Panc1 (cell line): ENCODE data around the gene CDC26. TPM values are rescaled to one million over a fixed set of nuclear protein-coding genes. Genes with fewer than 3 reads are reported as not detected.

ENCODE experiments used
- ATAC-seq: fragments of 200-7000 bp; cut with Tn5 transposase; 2 replicates; pipeline ENCODE4 v1.9.1; 2020; ENCODE audit warnings: mild to moderate bottlenecking, moderate library complexity
- BruUV-seq: library from RNA; stranded (reverse); fragments of 400-500 nt; replicated peaks from 2 replicates; lab custom pipeline; 2021; lab: Mats Ljungman, UMichigan
- CTCF ChIA-PET: fragments of 300-600 bp; sonication (Branson Sonifier 250); formaldehyde crosslinking; loops from one replicate; lab custom pipeline; 2022; ENCODE audit warnings: antibody characterized with exemption; lab: Charles Lee
- POLR2A ChIA-PET: fragments of 300-600 bp; sonication (Branson Sonifier 250); formaldehyde crosslinking; loops from one replicate; lab custom pipeline; 2022; ENCODE audit warnings: antibody characterized with exemption; lab: Charles Lee
- DNase-seq: peaks from one replicate; pipeline ENCODE4 v3.0.0-alpha.2; 2010; ENCODE audit warnings: low read depth, low spot score
- H3K27ac ChIP-seq: 2 replicates; pipeline ENCODE4 v1.5.1; 2011; ENCODE audit warnings: mild to moderate bottlenecking, low read length, inconsistent platforms
- H3K27me3 ChIP-seq: fragments of 200-500 bp; sonication (Bioruptor generic); 2 replicates; pipeline ENCODE4 v1.6.0; 2014; ENCODE audit warnings: low read length, inconsistent platforms; ENCODE audit not compliant: control insufficient read depth, insufficient read depth
- H3K36me3 ChIP-seq: fragments of 200-500 bp; sonication (Bioruptor generic); 2 replicates; pipeline ENCODE4 v1.5.1; 2014; ENCODE audit warnings: inconsistent platforms, mild to moderate bottlenecking, low read length, moderate library complexity; ENCODE audit not compliant: control insufficient read depth, insufficient read depth
- H3K4me1 ChIP-seq: 2 replicates; pipeline ENCODE4 v1.5.1; 2011; ENCODE audit warnings: inconsistent platforms, mild to moderate bottlenecking, low read length, moderate library complexity; ENCODE audit not compliant: control insufficient read depth, insufficient read depth
- H3K4me3 ChIP-seq, 2 experiments: 2 replicates each; pipeline ENCODE4 v1.5.1; 2011 to 2012; ENCODE audit warnings: low read depth in 2 of 2, low read length in 2 of 2, mild to moderate bottlenecking in 2 of 2, inconsistent platforms in 1 of 2, moderate library complexity in 1 of 2
- H3K9me3 ChIP-seq: fragments of 200-500 bp; sonication (Bioruptor generic); 2 replicates; pipeline ENCODE4 v1.5.1; 2014; ENCODE audit warnings: low read depth, mild to moderate bottlenecking, inconsistent platforms, low read length, moderate library complexity; ENCODE audit not compliant: control insufficient read depth, insufficient read depth
- POLR2AphosphoS5 ChIP-seq: IDR thresholded peaks from 2 replicates; pipeline ENCODE4 v1.6.1; 2012; ENCODE audit warnings: mild to moderate bottlenecking, low read depth, low read length, moderate library complexity
- SIN3A ChIP-seq: IDR thresholded peaks from 2 replicates; pipeline ENCODE4 v1.6.1; 2012; ENCODE audit warnings: low read depth, mild to moderate bottlenecking, low read length, moderate library complexity, borderline replicate concordance; ENCODE audit not compliant: insufficient read depth
- TCF7L2 ChIP-seq: IDR thresholded peaks from 2 replicates; pipeline ENCODE4 v1.6.1; 2011; ENCODE audit warnings: mild to moderate bottlenecking, low read depth, low read length, inconsistent platforms
- in situ Hi-C: cut with HindIII; loops from 2 replicates; pipeline ENCODE4 v1.10.0; 2016; ENCODE audit warnings: low sequenced_read_pairs, low pct_unique_long_range_greater_than_20kb
- intact Hi-C: fragments of 100-400 bp; cut with micrococcal nuclease; formaldehyde crosslinking; loops from one replicate; pipeline ENCODE4 v1.10.0; 2022; ENCODE audit not compliant: unreplicated experiment
- total RNA-seq: library from RNA; stranded (reverse); gene quantifications from one replicate; pipeline ENCODE4 v1.2.1, GENCODE V29; 2021; ENCODE audit not compliant: unreplicated experiment
- TF ChIP-seq, protein P1 (sequence below), 2 experiments: IDR thresholded peaks; 2 replicates each; pipeline ENCODE4 v1.6.1; 2011 to 2012; ENCODE audit warnings: low read depth in 2 of 2, control low read depth in 1 of 2, low read length in 1 of 2, mild to moderate bottlenecking in 1 of 2, moderate library complexity in 1 of 2; ENCODE audit not compliant: insufficient read depth in 1 of 2
- TF ChIP-seq, protein P2 (sequence below): fragments of 450-650 bp; IDR thresholded peaks from 2 replicates; pipeline ENCODE4 v1.5.1; 2017; ENCODE audit warnings: mild to moderate bottlenecking

CDC26 gene
- total RNA-seq, 1 experiment from 2014 or later, result 19.4 TPM

DNA sequence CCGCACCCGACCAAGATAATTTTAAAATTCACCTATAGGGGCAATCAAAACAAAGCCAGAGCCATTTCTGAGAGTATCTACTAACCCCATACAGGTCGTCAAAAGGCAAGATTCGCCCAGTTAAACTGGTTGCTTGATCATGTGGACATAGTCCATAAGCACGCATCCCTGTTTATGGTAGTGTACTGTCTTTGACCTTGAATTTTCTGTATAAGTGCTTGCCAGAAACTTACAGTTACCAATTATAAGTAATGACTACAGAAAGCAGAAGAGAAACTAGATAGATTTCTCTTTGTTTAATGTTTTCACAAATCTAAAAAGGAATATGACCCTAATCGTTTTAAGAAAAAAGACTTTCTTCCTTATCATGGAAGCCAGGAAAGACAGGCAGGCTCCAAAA lies 28.4 kb downstream of the CDC26 start:
- no peak for DNase-seq
- CTCF ChIA-PET, result no interaction called here

DNA sequence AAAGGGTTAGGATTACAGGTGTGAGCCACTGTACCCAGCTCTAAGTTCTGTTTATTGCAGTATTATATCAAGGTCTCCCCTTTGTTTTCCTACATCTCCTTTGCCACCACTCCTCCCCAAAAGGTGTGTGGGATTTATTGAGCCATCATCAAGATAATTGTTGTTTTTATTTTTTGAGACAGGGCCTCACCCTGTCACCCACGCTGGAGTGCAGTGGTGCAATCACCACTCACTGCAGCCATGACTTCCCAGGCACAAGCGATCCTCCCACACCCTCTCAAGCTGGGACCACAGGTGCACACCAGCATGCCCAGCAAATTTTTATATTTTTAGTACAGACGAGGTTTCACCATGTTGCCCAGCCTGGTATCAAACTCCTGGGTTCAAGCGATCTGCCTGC lies 29.5 kb downstream of the CDC26 start:
- intact Hi-C loops, result no loop called here
- H3K9me3 ChIP-seq, result no peaks in the 10 kb centered on the region
- BruUV-seq, result no TSS peak
- no peaks in the 10 kb centered on the region for H3K36me3 ChIP-seq
- in situ Hi-C loops, result no loop called here
- no peak overlapping the region for H3K27ac ChIP-seq
- ATAC-seq, result no peak
- CTCF ChIA-PET, result no interaction called here
- TF ChIP-seq SIN3A (no peak), POLR2AphosphoS5 (no peak), TCF7L2 (no peak)
- TF ChIP-seq, protein P1, sequence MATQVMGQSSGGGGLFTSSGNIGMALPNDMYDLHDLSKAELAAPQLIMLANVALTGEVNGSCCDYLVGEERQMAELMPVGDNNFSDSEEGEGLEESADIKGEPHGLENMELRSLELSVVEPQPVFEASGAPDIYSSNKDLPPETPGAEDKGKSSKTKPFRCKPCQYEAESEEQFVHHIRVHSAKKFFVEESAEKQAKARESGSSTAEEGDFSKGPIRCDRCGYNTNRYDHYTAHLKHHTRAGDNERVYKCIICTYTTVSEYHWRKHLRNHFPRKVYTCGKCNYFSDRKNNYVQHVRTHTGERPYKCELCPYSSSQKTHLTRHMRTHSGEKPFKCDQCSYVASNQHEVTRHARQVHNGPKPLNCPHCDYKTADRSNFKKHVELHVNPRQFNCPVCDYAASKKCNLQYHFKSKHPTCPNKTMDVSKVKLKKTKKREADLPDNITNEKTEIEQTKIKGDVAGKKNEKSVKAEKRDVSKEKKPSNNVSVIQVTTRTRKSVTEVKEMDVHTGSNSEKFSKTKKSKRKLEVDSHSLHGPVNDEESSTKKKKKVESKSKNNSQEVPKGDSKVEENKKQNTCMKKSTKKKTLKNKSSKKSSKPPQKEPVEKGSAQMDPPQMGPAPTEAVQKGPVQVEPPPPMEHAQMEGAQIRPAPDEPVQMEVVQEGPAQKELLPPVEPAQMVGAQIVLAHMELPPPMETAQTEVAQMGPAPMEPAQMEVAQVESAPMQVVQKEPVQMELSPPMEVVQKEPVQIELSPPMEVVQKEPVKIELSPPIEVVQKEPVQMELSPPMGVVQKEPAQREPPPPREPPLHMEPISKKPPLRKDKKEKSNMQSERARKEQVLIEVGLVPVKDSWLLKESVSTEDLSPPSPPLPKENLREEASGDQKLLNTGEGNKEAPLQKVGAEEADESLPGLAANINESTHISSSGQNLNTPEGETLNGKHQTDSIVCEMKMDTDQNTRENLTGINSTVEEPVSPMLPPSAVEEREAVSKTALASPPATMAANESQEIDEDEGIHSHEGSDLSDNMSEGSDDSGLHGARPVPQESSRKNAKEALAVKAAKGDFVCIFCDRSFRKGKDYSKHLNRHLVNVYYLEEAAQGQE (IDR thresholded peaks at IDR 0.05; ENCODE audit: insufficient read depth in 1 of 2, low read depth in 2 of 2, low read length in 1 of 2), result no peak
- TF ChIP-seq, protein P2, sequence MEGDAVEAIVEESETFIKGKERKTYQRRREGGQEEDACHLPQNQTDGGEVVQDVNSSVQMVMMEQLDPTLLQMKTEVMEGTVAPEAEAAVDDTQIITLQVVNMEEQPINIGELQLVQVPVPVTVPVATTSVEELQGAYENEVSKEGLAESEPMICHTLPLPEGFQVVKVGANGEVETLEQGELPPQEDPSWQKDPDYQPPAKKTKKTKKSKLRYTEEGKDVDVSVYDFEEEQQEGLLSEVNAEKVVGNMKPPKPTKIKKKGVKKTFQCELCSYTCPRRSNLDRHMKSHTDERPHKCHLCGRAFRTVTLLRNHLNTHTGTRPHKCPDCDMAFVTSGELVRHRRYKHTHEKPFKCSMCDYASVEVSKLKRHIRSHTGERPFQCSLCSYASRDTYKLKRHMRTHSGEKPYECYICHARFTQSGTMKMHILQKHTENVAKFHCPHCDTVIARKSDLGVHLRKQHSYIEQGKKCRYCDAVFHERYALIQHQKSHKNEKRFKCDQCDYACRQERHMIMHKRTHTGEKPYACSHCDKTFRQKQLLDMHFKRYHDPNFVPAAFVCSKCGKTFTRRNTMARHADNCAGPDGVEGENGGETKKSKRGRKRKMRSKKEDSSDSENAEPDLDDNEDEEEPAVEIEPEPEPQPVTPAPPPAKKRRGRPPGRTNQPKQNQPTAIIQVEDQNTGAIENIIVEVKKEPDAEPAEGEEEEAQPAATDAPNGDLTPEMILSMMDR, result no peak
- POLR2A ChIA-PET, result no interaction called here
- no peaks in the 10 kb centered on the region for H3K4me1 ChIP-seq
- H3K4me3 ChIP-seq, result no peak overlapping the region
- no peaks in the 10 kb centered on the region for H3K27me3 ChIP-seq
- DNase-seq, result no peak

More for the DNA sequence above, 28.4 kb downstream of the CDC26 start:
- Histone ChIP-seq H3K27ac (no peak overlapping the region), H3K27me3 (no peaks in the 10 kb centered on the region), H3K36me3 (no peaks in the 10 kb centered on the region), H3K4me1 (no peaks in the 10 kb centered on the region), H3K4me3 (no peak overlapping the region), H3K9me3 (no peaks in the 10 kb centered on the region)
- TF ChIP-seq SIN3A (no peak), TCF7L2 (no peak)
- no peak for ATAC-seq
- intact Hi-C loops (no loop called here), in situ Hi-C loops (no loop called here)
- BruUV-seq, result no TSS peak
- POLR2A ChIA-PET, result no interaction called here

DNA sequence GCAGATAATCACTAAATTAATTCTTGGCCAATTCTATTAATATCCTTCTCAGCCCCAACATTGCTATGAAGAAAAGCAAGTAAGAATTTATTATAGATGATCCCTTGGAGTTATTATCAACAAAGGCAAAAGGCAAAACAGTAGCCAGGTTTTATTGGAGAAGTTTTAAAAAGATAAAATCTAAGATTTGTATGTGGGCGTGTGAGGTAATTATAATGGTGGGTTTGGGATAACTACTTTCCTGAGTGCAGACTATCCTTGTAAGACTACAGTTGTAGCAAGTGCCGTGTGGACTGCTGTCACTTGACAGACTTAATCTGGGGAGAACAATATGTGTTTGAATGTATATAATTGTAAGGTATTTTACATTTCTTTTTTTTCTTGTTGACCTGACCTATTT lies 30.8 kb downstream of the CDC26 start:
- POLR2A ChIA-PET, result no interaction called here
- no peaks in the 10 kb centered on the region for H3K36me3 ChIP-seq
- no peaks in the 10 kb centered on the region for H3K27me3 ChIP-seq
- DNase-seq, result no peak
- intact Hi-C loops (no loop called here), in situ Hi-C loops (no loop called here)
- H3K4me1 ChIP-seq, result no peaks in the 10 kb centered on the region
- H3K9me3 ChIP-seq, result no peaks in the 10 kb centered on the region
- TF ChIP-seq, protein P1 (IDR thresholded peaks at IDR 0.05; ENCODE audit: insufficient read depth in 1 of 2, low read depth in 2 of 2, low read length in 1 of 2), result no peak
- no peak for TF ChIP-seq SIN3A
- TF ChIP-seq TCF7L2, result no peak
- TF ChIP-seq, protein P2, result no peak
- TF ChIP-seq POLR2AphosphoS5, result no peak
- no peak overlapping the region for H3K4me3 ChIP-seq
- no TSS peak for BruUV-seq
- H3K27ac ChIP-seq, result no peak overlapping the region
- no peak for ATAC-seq
- CTCF ChIA-PET, result no interaction called here
